ENCODE data around the gene LSM4.

- no peak for TF ChIP-seq CTCF (IDR thresholded peaks at IDR 0.05 in 4 of 5, conservative IDR thresholded peaks at IDR 0.05 in 1 of 5)
- TF ChIP-seq POLR2A (IDR thresholded peaks at IDR 0.05), result no peak
These were observed 33.2 kb downstream of the LSM4 start for GRCh38 chr19:18289471-18290301.

Data from gastrocnemius medialis (tissue), 4 donors.